Mammary epithelial cell (primary cell): ENCODE results near the gene NDST1.

Experiments
- EZH2 ChIP-seq: IDR thresholded peaks from 2 replicates; pipeline ENCODE4 v1.6.1; 2012; ENCODE audit warnings: low read length, inconsistent platforms, borderline replicate concordance
- TF ChIP-seq, protein P1 (sequence below), 2 donors: IDR thresholded peaks in 1 of 2; conservative IDR thresholded peaks in 1 of 2; 2 replicates each; pipeline ENCODE4 v1.5.1; 2011 to 2012; ENCODE audit warnings: inconsistent platforms in 2 of 2, low read length in 2 of 2, mild to moderate bottlenecking in 2 of 2, control low read depth in 1 of 2, low read depth in 1 of 2; ENCODE audit not compliant: insufficient read depth in 1 of 2; ENCODE audit errors: extremely low read depth in 1 of 2

DNA sequence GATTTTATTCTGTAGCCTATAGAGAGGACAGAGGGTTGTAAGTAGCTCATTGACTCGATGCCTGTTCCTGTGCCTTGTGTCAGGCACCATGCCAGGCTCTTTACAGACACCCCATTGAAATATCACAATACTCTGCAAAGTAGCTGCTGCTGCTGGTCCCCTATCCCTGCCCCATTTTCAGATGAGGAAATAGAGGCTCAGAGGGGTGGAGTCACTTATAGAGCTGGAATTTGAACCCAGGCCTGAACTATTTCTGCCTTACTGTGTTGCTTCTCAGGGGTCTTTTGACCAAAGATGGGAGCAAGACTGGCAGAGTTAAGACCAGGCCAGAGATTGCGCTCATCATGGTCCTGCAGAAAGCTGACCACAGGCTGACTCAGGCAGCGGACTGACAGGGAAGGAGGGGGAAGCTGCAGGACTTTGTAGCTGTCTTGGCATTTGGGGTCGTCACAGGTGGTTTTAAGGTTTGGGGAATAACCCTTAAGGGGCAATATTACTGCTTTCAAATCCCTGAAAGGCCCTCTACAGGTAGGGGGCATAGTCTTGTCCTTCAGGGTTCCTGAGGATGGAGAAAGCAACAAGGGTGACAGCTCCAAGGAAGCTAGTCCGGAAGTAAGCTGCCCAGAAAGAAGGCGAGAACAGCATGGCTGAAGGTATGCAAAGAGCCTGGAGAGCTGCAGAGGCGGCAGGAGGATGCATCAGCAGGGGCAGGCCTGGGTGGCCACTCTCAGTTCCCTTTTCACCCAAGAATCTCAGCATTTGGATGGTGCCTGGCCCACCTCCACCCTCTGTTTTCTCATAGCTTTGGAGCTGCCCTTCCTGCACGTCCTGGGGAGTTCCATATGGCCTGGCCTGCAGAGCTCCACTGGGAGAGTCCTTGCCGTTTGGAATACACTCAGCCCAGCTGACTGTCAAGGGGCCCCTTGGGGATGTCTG, 18.3 kb upstream of the NDST1 start:
- TF ChIP-seq, protein P1, sequence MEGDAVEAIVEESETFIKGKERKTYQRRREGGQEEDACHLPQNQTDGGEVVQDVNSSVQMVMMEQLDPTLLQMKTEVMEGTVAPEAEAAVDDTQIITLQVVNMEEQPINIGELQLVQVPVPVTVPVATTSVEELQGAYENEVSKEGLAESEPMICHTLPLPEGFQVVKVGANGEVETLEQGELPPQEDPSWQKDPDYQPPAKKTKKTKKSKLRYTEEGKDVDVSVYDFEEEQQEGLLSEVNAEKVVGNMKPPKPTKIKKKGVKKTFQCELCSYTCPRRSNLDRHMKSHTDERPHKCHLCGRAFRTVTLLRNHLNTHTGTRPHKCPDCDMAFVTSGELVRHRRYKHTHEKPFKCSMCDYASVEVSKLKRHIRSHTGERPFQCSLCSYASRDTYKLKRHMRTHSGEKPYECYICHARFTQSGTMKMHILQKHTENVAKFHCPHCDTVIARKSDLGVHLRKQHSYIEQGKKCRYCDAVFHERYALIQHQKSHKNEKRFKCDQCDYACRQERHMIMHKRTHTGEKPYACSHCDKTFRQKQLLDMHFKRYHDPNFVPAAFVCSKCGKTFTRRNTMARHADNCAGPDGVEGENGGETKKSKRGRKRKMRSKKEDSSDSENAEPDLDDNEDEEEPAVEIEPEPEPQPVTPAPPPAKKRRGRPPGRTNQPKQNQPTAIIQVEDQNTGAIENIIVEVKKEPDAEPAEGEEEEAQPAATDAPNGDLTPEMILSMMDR (conservative IDR thresholded peaks at IDR 0.05 in 1 of 2, IDR thresholded peaks at IDR 0.05 in 1 of 2; ENCODE audit: extremely low read depth in 1 of 2, insufficient read depth in 1 of 2, low read depth in 1 of 2, low read length in 2 of 2) = no peak
- no peak for TF ChIP-seq EZH2
